Left ventricle myocardium inferior (tissue), 1 donor: ENCODE results near the gene MIB2. TPM values are rescaled to one million over a fixed set of nuclear protein-coding genes. Genes with fewer than 3 reads are reported as not detected.

Source experiments
- DNase-seq: peaks from one replicate; pipeline ENCODE4 v3.0.0-alpha.2; 2020
- H3K27ac ChIP-seq: fragments of 200-600 bp; replicated peaks from 2 replicates; pipeline ENCODE4 v1.8.0; 2021
- H3K27me3 ChIP-seq: fragments of 200-600 bp; 2 replicates; pipeline ENCODE4 v1.8.0; 2021; ENCODE audit warnings: low read depth
- H3K36me3 ChIP-seq: fragments of 200-600 bp; 2 replicates; pipeline ENCODE4 v1.8.0; 2021
- H3K4me1 ChIP-seq: fragments of 200-600 bp; 2 replicates; pipeline ENCODE4 v1.8.0; 2021
- H3K4me3 ChIP-seq: fragments of 200-600 bp; 2 replicates; pipeline ENCODE4 v1.8.0; 2021; ENCODE audit warnings: mild to moderate bottlenecking, moderate library complexity
- H3K9me3 ChIP-seq: fragments of 200-600 bp; replicated peaks from 2 replicates; pipeline ENCODE4 v1.8.0; 2021
- intact Hi-C: fragments of 100-400 bp; cut with micrococcal nuclease; formaldehyde crosslinking; loops from one replicate; pipeline ENCODE4 v1.11.0; 2022
- total RNA-seq: library from RNA; stranded (reverse); fragmentation: NEBNext Ultra II Directional; extraction: Animal tissue kit (Norgen Biotek cat#: 25700); gene quantifications from one replicate; pipeline ENCODE4 v1.2.1, GENCODE V29; 2021
- TF ChIP-seq, protein P1 (sequence below): fragments of 200-600 bp; IDR thresholded peaks from 2 replicates; pipeline ENCODE4 v1.8.0; 2021; ENCODE audit warnings: antibody characterized with exemption, mild to moderate bottlenecking, borderline replicate concordance
- donor health status: DM: no; HTN: yes; CAD: no; lungs with severe emphysema.

The MIB2 gene
- total RNA-seq, 1 donor from 2014 or later = 129 TPM

DNA sequence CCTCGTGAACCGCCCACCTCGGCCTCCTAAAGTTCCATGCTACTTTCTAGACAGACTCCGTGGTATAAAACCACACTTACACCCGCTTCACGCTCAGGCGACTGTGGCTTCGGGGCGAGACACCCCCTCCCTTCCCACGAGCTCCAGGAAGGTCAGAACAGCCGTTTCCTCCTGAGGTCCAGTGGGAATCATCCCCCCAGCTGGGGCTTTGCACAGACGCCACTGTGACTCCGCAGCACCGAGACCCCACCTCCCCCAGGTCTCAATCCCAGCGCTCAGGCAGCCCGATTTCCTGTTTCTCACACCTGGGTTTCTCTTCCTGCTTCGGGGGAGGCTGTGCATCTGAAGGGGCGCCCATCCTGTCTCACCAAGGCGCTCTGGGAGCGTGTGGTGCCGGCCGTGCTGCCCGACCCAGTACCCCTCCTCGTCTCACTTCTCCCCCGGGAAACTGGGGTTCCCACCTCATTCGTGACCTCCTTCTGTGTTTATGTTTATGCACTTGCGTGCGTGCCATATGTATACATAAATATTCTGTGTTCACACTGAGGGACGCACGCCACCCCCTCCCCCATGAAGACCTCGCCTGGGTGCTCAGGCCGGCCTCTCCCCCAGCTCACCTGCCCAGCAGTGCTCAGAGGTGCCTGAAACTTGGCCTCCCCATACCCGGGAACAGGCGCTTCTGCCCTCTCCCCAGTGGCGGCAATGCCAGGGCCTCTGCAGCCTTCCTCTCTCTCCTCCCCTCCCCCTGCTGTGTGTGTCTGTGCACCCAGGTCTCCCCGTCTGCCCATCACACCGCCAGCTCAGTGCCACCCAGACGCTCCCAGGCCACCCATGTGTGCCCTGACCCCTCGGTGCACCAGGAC lies 62.6 kb downstream of the MIB2 start:
- H3K4me3 ChIP-seq = no peak overlapping the region
- H3K27ac ChIP-seq = peak overlapping the region; percentile 16
- peaks cover 10% of the 10 kb centered on the region for H3K36me3 ChIP-seq
- intact Hi-C loops = no loop called here
- TF ChIP-seq, protein P1, sequence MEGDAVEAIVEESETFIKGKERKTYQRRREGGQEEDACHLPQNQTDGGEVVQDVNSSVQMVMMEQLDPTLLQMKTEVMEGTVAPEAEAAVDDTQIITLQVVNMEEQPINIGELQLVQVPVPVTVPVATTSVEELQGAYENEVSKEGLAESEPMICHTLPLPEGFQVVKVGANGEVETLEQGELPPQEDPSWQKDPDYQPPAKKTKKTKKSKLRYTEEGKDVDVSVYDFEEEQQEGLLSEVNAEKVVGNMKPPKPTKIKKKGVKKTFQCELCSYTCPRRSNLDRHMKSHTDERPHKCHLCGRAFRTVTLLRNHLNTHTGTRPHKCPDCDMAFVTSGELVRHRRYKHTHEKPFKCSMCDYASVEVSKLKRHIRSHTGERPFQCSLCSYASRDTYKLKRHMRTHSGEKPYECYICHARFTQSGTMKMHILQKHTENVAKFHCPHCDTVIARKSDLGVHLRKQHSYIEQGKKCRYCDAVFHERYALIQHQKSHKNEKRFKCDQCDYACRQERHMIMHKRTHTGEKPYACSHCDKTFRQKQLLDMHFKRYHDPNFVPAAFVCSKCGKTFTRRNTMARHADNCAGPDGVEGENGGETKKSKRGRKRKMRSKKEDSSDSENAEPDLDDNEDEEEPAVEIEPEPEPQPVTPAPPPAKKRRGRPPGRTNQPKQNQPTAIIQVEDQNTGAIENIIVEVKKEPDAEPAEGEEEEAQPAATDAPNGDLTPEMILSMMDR = no peak
- H3K27me3 ChIP-seq = no peaks in the 10 kb centered on the region
- H3K9me3 ChIP-seq = no peaks in the 10 kb centered on the region
- H3K4me1 ChIP-seq = peaks cover 32% of the 10 kb centered on the region
- no peak for DNase-seq

DNA sequence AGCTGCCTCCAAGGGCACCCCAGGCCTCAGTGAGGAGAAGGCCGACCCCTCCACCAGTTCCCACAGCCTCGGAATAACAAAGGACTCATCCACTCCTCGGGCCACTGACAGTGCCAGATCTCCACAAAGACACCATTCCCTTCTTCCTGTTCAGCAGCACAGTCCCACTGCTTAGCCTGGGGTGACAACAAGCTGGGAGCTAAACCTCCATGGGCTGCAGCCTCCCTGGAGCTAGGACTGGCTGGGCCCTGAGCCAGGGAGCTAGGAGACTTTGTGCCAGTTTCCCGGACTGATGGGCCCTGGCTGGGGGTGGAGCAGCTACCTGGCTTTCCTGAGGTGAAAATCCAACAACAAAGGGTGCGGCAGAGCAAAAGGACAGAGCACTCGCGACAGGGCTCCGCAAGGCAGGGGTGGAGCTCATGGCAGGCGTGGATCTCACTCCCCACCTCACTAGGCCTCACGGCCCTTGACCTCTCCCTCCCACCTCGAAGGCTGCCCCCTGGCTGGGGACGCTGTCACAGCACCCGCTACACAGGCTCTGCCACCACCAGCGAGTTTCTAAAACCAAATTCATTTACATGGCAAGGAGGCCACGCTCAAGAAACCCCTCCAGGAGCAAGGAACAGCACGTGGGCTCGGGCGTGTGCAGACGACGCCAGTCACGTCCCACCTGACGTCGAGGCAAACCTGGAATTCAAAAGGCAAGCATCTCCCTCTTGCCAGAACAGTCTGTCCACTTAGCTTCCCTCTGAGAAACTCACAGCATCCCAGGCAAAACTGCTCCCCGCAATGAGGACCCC lies 63.5 kb downstream of the MIB2 start:
- Histone ChIP-seq H3K27me3 (no peaks in the 10 kb centered on the region), H3K9me3 (no peaks in the 10 kb centered on the region), H3K27ac (peak overlapping the region; percentile 16), H3K4me1 (peaks cover 32% of the 10 kb centered on the region), H3K4me3 (no peak overlapping the region), H3K36me3 (peaks cover 5% of the 10 kb centered on the region)
- intact Hi-C loops = no loop called here
- DNase-seq = no peak
- TF ChIP-seq, protein P1 = no peak

Other genes with a start within 250 kb of the MIB2 start
- gene AURKAIP1, start 240.3 kb upstream of the MIB2 start, total RNA-seq = 219 TPM
- 46.1 TPM for gene CCNL2, start 216.2 kb upstream of the MIB2 start, total RNA-seq
- gene MRPL20, start 208.2 kb upstream of the MIB2 start, total RNA-seq = 135 TPM
- 1.7 TPM for gene ANKRD65, start 194.2 kb upstream of the MIB2 start, total RNA-seq
- 13.7 TPM for gene VWA1, start 179.8 kb upstream of the MIB2 start, total RNA-seq
- 2.8 TPM for gene ATAD3C, start 165.8 kb upstream of the MIB2 start, total RNA-seq
- gene ATAD3B, start 143.7 kb upstream of the MIB2 start, total RNA-seq = 8.3 TPM
- gene ATAD3A, start 103.3 kb upstream of the MIB2 start, total RNA-seq = 19.4 TPM
- 7.2 TPM for gene TMEM240, start 74.9 kb upstream of the MIB2 start, total RNA-seq
- gene SSU72, start 40.6 kb upstream of the MIB2 start, total RNA-seq = 104 TPM
- gene FNDC10, start 15.4 kb upstream of the MIB2 start, total RNA-seq = 3.6 TPM
- gene MMP23B, start 16.7 kb downstream of the MIB2 start, total RNA-seq = 93.8 TPM
- 24.3 TPM for gene CDK11B, start 43.5 kb downstream of the MIB2 start, total RNA-seq
- gene SLC35E2B, start 77.3 kb downstream of the MIB2 start, total RNA-seq = 20.2 TPM
- gene CDK11A, start 108.9 kb downstream of the MIB2 start, total RNA-seq = 21.7 TPM
- gene NADK, start 163.0 kb downstream of the MIB2 start, total RNA-seq = 25.3 TPM